ENCODE results near the gene ZNF628.
A peak's percentile ranks its signal among the peaks of the same experiment; 100 is the strongest.
"Not testable (repeated sequence)": the region's sequence is repeated elsewhere in the genome, so short reads cannot be mapped to it uniquely, and the experiment has no call there.

Gene ZNF628

GRCh38 chr19:55476100-55476775 is at the start of gene ZNF628:
Gene ZNF628 (plus strand): TSS chr19:55476617. CDS start chr19:55479911, 3,294 bp downstream.
- peak; percentile 99 for DNase-seq

GRCh38 chr19:55431183-55431582 is 45.2 kb upstream of the ZNF628 start:
- DNase-seq = peak; percentile 25

- DNase-seq = no peak
These were observed 44.0 kb upstream of the ZNF628 start for GRCh38 chr19:55432241-55432959.

GRCh38 chr19:55433292-55433691 is 43.1 kb upstream of the ZNF628 start:
- DNase-seq = no peak

- DNase-seq = no peak
These were observed 42.0 kb upstream of the ZNF628 start for GRCh38 chr19:55434356-55434919.

- no peak for DNase-seq
These were observed 41.4 kb upstream of the ZNF628 start for GRCh38 chr19:55435020-55435419.

GRCh38 chr19:55436847-55437246 is 39.6 kb upstream of the ZNF628 start:
- DNase-seq = no peak

GRCh38 chr19:55437410-55437809 is 39.0 kb upstream of the ZNF628 start:
- no peak for DNase-seq

- no peak for DNase-seq
These were observed 37.4 kb upstream of the ZNF628 start for GRCh38 chr19:55439052-55439451.

- no peak for DNase-seq
These were observed 35.9 kb upstream of the ZNF628 start for GRCh38 chr19:55440411-55441105.

- DNase-seq = peak; percentile 64
These were observed 35.1 kb upstream of the ZNF628 start for GRCh38 chr19:55441319-55441691.

- no peak for DNase-seq
These were observed 34.6 kb upstream of the ZNF628 start for GRCh38 chr19:55441692-55442321.

- DNase-seq = no peak
These were observed 34.0 kb upstream of the ZNF628 start for GRCh38 chr19:55442372-55442961.

GRCh38 chr19:55443045-55443823 is 33.2 kb upstream of the ZNF628 start, which contains the start of gene SHISA7:
Gene SHISA7 (minus strand): TSS chr19:55443300. CDS start chr19:55442863, 437 bp downstream.
- DNase-seq = no peak

GRCh38 chr19:55443824-55444480 is 32.5 kb upstream of the ZNF628 start:
- DNase-seq = no peak

- DNase-seq = no peak
These were observed 31.8 kb upstream of the ZNF628 start for GRCh38 chr19:55444646-55445045.

- no peak for DNase-seq
These were observed 30.4 kb upstream of the ZNF628 start for GRCh38 chr19:55446060-55446459.

GRCh38 chr19:55447421-55448174 is 28.8 kb upstream of the ZNF628 start:
- DNase-seq = no peak

- not testable (repeated sequence) for DNase-seq
These were observed 28.3 kb upstream of the ZNF628 start for GRCh38 chr19:55448175-55448490.

GRCh38 chr19:55449469-55449868 is 26.9 kb upstream of the ZNF628 start:
- no peak for DNase-seq
